ENCODE results near the gene PRICKLE2. TPM values are rescaled to one million over a fixed set of nuclear protein-coding genes. Genes with fewer than 3 reads are reported as not detected.

PRICKLE2 gene
- total and polyA plus RNA-seq, 10 donors: 0.27 to 11.4 (median 5.4) TPM

DNA sequence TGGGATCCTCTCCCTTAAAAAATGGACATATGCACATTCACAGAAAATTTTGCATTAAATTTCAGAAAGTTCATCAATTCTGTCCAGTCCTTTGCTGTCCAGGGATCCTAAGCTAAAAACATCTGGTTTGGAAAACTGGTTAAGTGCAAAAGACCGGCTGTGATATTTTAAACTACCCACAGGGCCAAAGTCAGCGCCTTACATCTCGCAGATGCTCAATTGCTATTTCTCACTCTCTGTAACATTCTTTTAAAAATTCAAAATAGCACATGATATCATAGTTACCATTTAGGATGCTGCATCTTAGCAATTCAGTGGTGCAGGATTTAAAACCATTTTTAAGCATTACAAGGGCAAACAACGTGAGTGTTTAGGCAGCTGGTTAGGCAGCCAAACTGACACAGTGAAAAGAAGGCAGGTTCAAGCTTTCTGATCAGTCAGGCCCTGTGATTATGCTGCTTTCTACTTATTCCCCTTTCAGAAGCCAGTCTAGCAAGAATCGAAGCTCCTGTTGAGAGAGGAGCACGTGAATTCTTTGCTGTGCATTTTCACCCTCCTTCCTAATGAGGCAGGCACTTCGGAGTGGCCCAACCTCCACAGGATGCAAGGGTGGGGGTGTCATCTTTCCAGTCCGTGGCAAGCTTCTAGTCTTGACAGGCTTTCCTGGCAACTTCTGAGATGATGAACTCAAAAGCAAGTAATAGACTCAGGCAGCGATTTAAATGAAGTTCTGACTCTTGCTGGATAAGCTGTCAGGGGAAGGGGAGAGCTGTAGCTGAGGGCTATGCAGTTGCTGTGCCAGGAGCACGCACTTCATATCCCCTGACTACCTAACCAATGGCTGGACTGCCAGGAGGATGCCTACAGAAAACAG lies 8.8 kb downstream of the PRICKLE2 start:
- TF ChIP-seq POLR2A (IDR thresholded peaks at IDR 0.05): no peak
- peaks cover 0 to 8% (median 0%) of the 10 kb centered on the region in 7 donors for H3K27me3 ChIP-seq (replicated peaks in 1 of 7)
- WGBS, 5 donors: 68 to 76% (median 70%) methylated on average over 10 of the region's 10 CpGs
- peak overlapping the region in 1 of 8 donors; percentile 0 for H3K27ac ChIP-seq
- H3K36me3 ChIP-seq: no peaks in the 10 kb centered on the region
- intact Hi-C loops (cut with DNase I; ENCODE audit: low total_unique reads): no loop called here
- peaks cover 0 to 4% (median 0%) of the 10 kb centered on the region in 6 donors for H3K4me1 ChIP-seq
- no peaks in the 10 kb centered on the region for H3K9me3 ChIP-seq
- H3K4me3 ChIP-seq: no peak overlapping the region
- DNase-seq: no peak

DNA sequence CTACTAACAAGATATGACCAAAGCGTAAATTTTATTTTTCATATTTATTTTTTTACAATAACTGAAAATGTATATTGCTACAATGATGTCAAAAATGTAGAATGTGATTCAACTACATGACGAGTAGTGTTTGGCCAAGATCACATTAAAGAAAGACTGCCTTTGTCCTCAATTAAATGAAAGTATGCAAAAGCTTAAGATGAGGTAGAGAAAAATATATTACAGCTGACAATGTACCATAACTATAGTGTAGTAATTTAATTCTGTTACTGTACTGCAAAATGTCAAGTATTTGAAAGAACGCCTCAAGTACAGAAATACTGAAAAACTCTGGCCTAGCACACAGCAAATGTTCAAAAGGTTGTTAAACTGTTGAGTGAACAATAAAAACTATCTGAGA lies 9.7 kb downstream of the PRICKLE2 start:
- H3K4me3 ChIP-seq: no peak overlapping the region
- peaks cover 0 to 3% (median 0%) of the 10 kb centered on the region in 6 donors for H3K4me1 ChIP-seq
- TF ChIP-seq POLR2AphosphoS5 (IDR thresholded peaks at IDR 0.05) (no peak), POLR2A (IDR thresholded peaks at IDR 0.05) (no peak)
- TF ChIP-seq, protein P1, sequence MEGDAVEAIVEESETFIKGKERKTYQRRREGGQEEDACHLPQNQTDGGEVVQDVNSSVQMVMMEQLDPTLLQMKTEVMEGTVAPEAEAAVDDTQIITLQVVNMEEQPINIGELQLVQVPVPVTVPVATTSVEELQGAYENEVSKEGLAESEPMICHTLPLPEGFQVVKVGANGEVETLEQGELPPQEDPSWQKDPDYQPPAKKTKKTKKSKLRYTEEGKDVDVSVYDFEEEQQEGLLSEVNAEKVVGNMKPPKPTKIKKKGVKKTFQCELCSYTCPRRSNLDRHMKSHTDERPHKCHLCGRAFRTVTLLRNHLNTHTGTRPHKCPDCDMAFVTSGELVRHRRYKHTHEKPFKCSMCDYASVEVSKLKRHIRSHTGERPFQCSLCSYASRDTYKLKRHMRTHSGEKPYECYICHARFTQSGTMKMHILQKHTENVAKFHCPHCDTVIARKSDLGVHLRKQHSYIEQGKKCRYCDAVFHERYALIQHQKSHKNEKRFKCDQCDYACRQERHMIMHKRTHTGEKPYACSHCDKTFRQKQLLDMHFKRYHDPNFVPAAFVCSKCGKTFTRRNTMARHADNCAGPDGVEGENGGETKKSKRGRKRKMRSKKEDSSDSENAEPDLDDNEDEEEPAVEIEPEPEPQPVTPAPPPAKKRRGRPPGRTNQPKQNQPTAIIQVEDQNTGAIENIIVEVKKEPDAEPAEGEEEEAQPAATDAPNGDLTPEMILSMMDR (IDR thresholded peaks at IDR 0.05 in 8 of 11, conservative IDR thresholded peaks at IDR 0.05 in 3 of 11): no peak
- 83 to 97% (median 90%) methylated on average over 3 of the region's 3 CpGs for WGBS, 5 donors
- H3K27me3 ChIP-seq (replicated peaks in 1 of 7): peaks cover 0 to 8% (median 0%) of the 10 kb centered on the region in 7 donors
- no peak overlapping the region for H3K27ac ChIP-seq
- intact Hi-C loops (cut with DNase I; ENCODE audit: low total_unique reads): no loop called here
- DNase-seq: no peak
- H3K9me3 ChIP-seq: no peaks in the 10 kb centered on the region
- H3K36me3 ChIP-seq: no peaks in the 10 kb centered on the region

DNA sequence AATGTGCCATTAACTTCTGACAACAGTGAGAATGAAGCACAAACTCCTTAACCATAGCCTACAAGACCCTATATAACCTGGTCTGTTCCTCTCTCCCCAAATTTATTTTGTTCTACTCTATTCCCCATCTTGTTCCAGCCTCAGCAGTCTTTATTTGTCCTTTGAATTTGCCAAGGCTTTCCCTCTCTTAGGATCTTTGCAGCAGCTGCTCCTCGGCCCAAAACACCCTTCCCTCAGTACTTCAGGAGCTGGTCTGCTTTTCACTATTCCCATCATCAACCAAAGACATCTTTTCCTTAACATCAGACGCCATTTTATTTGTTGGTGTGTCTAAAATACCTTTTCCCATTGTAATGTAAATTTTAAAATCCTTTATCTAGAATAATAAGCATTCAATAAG lies 10.2 kb downstream of the PRICKLE2 start:
- whole genome bisulfite sequencing, 5 donors: 69 to 84% (median 79%) methylated on average over 2 of the region's 2 CpGs
- intact Hi-C loops (cut with DNase I; ENCODE audit: low total_unique reads): no loop called here
- Histone ChIP-seq H3K36me3 (no peaks in the 10 kb centered on the region), H3K9me3 (no peaks in the 10 kb centered on the region), H3K27ac (peak overlapping the region in 6 of 8 donors; percentile 15 to 70 (median 58)), H3K4me1 (peaks cover 0 to 5% (median 0%) of the 10 kb centered on the region in 6 donors), H3K27me3 (replicated peaks in 1 of 7) (peaks cover 0 to 8% (median 0%) of the 10 kb centered on the region in 7 donors), H3K4me3 (no peak overlapping the region)
- TF ChIP-seq, protein P1 (IDR thresholded peaks at IDR 0.05 in 8 of 11, conservative IDR thresholded peaks at IDR 0.05 in 3 of 11): no peak
- TF ChIP-seq POLR2AphosphoS5 (IDR thresholded peaks at IDR 0.05): no peak
- no peak for TF ChIP-seq POLR2A (IDR thresholded peaks at IDR 0.05)
- no peak for DNase-seq

DNA sequence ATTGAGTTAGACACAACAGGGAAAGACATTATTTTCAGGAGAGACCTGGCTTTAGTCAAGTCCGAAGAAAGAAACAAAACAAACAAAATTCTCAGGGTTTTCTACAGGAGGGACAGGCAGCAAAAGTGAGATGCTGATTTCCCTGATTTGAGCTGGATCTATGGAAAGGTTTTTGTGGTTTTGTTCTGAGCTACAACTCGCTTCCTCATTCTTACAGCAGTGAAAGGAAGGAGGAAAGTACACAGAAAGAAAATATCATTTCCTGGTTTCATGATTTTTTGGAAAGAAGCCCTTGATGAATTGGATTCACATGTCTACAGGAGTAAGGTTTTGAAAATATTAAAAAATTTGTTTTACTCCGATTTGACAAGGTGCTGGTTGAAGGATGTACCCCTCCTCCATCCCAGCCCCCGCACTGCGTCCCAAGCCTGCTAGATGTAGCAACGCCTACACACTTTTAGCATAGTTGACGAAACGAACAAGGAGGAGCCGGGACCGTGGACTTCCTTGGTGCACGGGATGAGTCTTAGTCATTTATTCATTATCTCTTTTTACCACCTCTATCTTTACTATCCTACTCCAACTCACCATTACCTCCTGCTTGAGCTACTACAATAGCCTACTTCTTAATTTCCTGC lies 10.8 kb downstream of the PRICKLE2 start:
- H3K4me3 ChIP-seq: peak overlapping the region in 1 of 8 donors; percentile 13
- H3K4me1 ChIP-seq: peaks cover 0 to 5% (median 0%) of the 10 kb centered on the region in 6 donors
- 58 to 68% (median 60%) methylated on average over 11 of the region's 11 CpGs for WGBS, 5 donors
- peak overlapping the region in 7 of 8 donors; percentile 26 to 70 (median 63) for H3K27ac ChIP-seq
- peaks cover 0 to 8% (median 0%) of the 10 kb centered on the region in 7 donors for H3K27me3 ChIP-seq (replicated peaks in 1 of 7)
- TF ChIP-seq, protein P1 (IDR thresholded peaks at IDR 0.05 in 8 of 11, conservative IDR thresholded peaks at IDR 0.05 in 3 of 11): no peak
- TF ChIP-seq POLR2AphosphoS5 (IDR thresholded peaks at IDR 0.05) (no peak), POLR2A (IDR thresholded peaks at IDR 0.05) (no peak)
- no peaks in the 10 kb centered on the region for H3K9me3 ChIP-seq
- H3K36me3 ChIP-seq: no peaks in the 10 kb centered on the region
- no peak for DNase-seq
- intact Hi-C loops (cut with DNase I; ENCODE audit: low total_unique reads): no loop called here

Measured in spleen (tissue), 11 donors.